Measurements from ENCODE around the gene FAM234A. TPM values are rescaled to one million over a fixed set of nuclear protein-coding genes. Genes with fewer than 3 reads are reported as not detected.
A peak's percentile ranks its signal among the peaks of the same experiment; 100 is the strongest.
"Not testable (repeated sequence)": the region's sequence is repeated elsewhere in the genome, so short reads cannot be mapped to it uniquely, and the experiment has no call there.

The FAM234A gene
- total RNA-seq, 1 donor from 2014 or later, result 133 TPM

- Mint-ChIP-seq H3K27me3 (ENCODE audit: low read depth) (no peaks in the 10 kb centered on the region), H3K36me3 (peaks cover 16% of the 10 kb centered on the region), H3K9me3 (no peaks in the 10 kb centered on the region), H3K4me1 (peaks cover 2% of the 10 kb centered on the region), H3K4me3 (no peak overlapping the region), H3K27ac (no peak overlapping the region)
- DNase-seq (ENCODE audit: low spot score in 2 of 2, unreplicated experiment in 2 of 2), result no peak
- TF ChIP-seq, protein P1, sequence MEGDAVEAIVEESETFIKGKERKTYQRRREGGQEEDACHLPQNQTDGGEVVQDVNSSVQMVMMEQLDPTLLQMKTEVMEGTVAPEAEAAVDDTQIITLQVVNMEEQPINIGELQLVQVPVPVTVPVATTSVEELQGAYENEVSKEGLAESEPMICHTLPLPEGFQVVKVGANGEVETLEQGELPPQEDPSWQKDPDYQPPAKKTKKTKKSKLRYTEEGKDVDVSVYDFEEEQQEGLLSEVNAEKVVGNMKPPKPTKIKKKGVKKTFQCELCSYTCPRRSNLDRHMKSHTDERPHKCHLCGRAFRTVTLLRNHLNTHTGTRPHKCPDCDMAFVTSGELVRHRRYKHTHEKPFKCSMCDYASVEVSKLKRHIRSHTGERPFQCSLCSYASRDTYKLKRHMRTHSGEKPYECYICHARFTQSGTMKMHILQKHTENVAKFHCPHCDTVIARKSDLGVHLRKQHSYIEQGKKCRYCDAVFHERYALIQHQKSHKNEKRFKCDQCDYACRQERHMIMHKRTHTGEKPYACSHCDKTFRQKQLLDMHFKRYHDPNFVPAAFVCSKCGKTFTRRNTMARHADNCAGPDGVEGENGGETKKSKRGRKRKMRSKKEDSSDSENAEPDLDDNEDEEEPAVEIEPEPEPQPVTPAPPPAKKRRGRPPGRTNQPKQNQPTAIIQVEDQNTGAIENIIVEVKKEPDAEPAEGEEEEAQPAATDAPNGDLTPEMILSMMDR (IDR thresholded peaks at IDR 0.05; ENCODE audit: unreplicated experiment), result no peak
Measured at GRCh38 chr16:263944-264343, 29.3 kb downstream of the FAM234A start.

GRCh38 chr16:264440-264951 lies 29.9 kb downstream of the FAM234A start:
- DNase-seq (ENCODE audit: low spot score in 2 of 2, unreplicated experiment in 2 of 2), result no peak
- Mint-ChIP-seq H3K9me3 (no peaks in the 10 kb centered on the region), H3K27me3 (ENCODE audit: low read depth) (no peaks in the 10 kb centered on the region), H3K27ac (no peak overlapping the region), H3K4me3 (no peak overlapping the region), H3K4me1 (peaks cover 2% of the 10 kb centered on the region), H3K36me3 (peaks cover 16% of the 10 kb centered on the region)
- TF ChIP-seq, protein P1 (IDR thresholded peaks at IDR 0.05; ENCODE audit: unreplicated experiment), result no peak

DNA sequence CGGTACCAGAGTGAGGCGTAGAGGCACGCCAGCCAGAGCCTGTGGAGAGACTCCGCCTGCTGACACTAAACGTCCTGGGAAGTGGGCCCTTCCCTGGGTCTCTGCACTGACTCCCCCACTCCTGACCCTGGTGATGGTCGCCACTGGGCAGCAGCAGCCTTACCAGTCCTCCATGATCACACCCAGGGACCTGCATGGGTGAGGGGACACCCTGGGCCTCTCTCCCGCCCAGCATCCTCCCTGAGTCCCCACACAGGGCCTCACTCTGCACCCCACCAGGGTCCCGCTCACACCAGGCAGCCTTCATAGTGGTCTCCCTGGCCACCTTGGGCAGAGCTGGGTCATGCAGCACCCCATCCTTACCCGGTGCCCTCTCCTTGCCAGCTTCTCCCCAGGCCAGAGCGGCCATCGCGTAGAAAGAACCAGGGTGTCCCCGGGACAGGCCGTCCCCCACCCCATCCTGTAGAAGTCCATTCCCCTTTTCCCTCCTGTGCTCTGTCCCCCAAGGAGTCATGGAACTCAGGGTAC lies 30.4 kb downstream of the FAM234A start:
- Mint-ChIP-seq H3K27me3 (ENCODE audit: low read depth) (no peaks in the 10 kb centered on the region), H3K9me3 (no peaks in the 10 kb centered on the region), H3K4me1 (peaks cover 2% of the 10 kb centered on the region), H3K4me3 (no peak overlapping the region), H3K36me3 (peaks cover 16% of the 10 kb centered on the region), H3K27ac (no peak overlapping the region)
- TF ChIP-seq, protein P1 (IDR thresholded peaks at IDR 0.05; ENCODE audit: unreplicated experiment), result no peak
- no peak for DNase-seq (ENCODE audit: low spot score in 2 of 2, unreplicated experiment in 2 of 2)

GRCh38 chr16:265711-266110 lies 31.1 kb downstream of the FAM234A start:
- TF ChIP-seq, protein P1 (IDR thresholded peaks at IDR 0.05; ENCODE audit: unreplicated experiment), result no peak
- peaks cover 2% of the 10 kb centered on the region for H3K4me1 Mint-ChIP-seq
- peak overlapping the region; percentile 25 for H3K27ac Mint-ChIP-seq
- peaks cover 10% of the 10 kb centered on the region for H3K36me3 Mint-ChIP-seq
- H3K27me3 Mint-ChIP-seq (ENCODE audit: low read depth), result no peaks in the 10 kb centered on the region
- DNase-seq (ENCODE audit: low spot score in 2 of 2, unreplicated experiment in 2 of 2), result no peak
- no peaks in the 10 kb centered on the region for H3K9me3 Mint-ChIP-seq
- H3K4me3 Mint-ChIP-seq, result no peak overlapping the region

DNA sequence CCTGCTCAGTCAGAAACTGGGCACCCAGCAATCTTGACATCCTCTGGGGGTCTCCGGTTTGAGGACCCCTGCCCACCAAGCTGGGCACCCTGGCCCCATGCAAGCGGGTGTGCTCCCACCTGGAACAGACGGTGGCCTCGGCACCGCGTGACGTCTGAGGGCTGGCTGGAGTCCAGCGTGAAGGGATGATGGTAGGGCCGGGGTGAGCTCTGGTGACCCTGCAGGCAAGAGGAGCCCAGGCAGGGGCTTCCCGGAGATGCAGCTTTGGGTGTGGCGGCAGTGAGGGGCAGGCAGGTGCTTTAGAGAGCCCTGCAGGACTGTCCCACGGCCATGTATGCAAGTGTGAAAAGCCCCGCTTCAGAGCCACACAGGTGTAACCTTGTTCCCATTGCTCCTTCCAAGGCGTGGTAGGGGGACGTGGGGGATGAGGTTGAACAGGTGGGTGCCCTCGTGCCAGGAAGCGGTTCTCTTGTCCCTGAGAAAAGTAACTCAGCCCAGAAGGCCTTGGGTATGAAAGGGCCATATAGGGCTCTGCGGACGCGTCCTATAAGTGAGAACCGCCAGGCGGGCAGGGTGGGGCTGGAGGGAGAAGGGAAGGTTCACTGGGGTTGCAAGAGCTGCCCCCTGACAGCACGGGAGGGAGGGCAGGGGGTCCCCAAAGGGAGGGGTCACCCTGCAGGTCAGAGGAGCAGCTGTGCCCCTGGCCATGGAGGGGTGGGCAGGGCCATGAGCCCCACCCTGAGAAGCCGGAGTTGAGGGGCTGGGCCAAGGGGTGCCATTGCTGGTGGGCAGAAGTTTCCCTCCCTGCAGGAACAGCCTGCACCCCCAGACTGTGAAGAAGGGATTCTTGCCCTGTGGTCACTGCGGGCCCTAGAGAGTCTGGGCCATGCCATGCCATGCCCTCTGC lies 31.9 kb downstream of the FAM234A start:
- Mint-ChIP-seq H3K4me3 (no peak overlapping the region), H3K9me3 (no peaks in the 10 kb centered on the region), H3K27ac (peak overlapping the region; percentile 73), H3K36me3 (peaks cover 8% of the 10 kb centered on the region), H3K27me3 (ENCODE audit: low read depth) (peaks cover 2% of the 10 kb centered on the region), H3K4me1 (peaks cover 2% of the 10 kb centered on the region)
- no peak for DNase-seq (ENCODE audit: low spot score in 2 of 2, unreplicated experiment in 2 of 2)
- TF ChIP-seq, protein P1 (IDR thresholded peaks at IDR 0.05; ENCODE audit: unreplicated experiment), result no peak

- H3K27me3 Mint-ChIP-seq (ENCODE audit: low read depth); DNase-seq (ENCODE audit: low spot score in 2 of 2, unreplicated experiment in 2 of 2); H3K9me3 Mint-ChIP-seq; H3K36me3 Mint-ChIP-seq; H3K4me1 Mint-ChIP-seq; H3K4me3 Mint-ChIP-seq; H3K27ac Mint-ChIP-seq: not testable (repeated sequence)
Measured at GRCh38 chr16:267562-267961, 32.9 kb downstream of the FAM234A start.

Data from mesothelial cell of epicardium (in vitro differentiated cells).